NB4 (cell line): ENCODE measurements around the gene CEP170B.

Experiments
- DNase-seq: peaks from one replicate; pipeline ENCODE4 v3.0.0; 2010; ENCODE audit warnings: low read depth
- H3K4me3 ChIP-seq: one replicate; pipeline ENCODE4 v1.5.1; 2011; ENCODE audit warnings: mild to moderate bottlenecking, low read depth, low read length, moderate library complexity
- MYC ChIP-seq: IDR thresholded peaks from 2 replicates; pipeline ENCODE4 v1.6.1; 2011; ENCODE audit warnings: low read depth, low read length
- POLR2A ChIP-seq: IDR thresholded peaks from 2 replicates; pipeline ENCODE4 v1.6.1; 2011; ENCODE audit warnings: mild to moderate bottlenecking; ENCODE audit not compliant: insufficient read length; ENCODE audit errors: extremely low read depth
- TF ChIP-seq, protein P1 (sequence below): IDR thresholded peaks from one replicate; pipeline ENCODE4 v1.5.1; 2012; ENCODE audit warnings: low read depth, low read length
- TF ChIP-seq, protein P2 (sequence below): IDR thresholded peaks from 2 replicates; pipeline ENCODE4 v1.6.1; 2011; ENCODE audit warnings: low read depth, low read length

CEP170B gene

DNA sequence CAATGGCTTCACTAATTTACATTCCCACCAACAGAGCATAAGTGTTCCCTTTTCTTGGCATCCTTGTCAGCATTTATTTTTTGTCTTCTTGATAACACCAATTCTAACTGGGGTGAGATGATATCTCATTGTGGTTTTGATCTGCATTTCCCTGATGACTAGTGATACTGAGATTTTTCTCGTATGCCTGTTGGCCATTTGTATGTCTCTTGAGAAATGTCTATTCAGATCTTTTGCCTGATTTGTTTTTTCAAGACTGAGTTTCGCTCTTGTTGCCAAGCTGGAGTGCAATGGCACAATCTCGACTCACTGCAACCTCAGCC, 54.9 kb downstream of the CEP170B start:
- DNase-seq, result no peak
- TF ChIP-seq MYC (no peak), POLR2A (no peak)
- TF ChIP-seq, protein P1, sequence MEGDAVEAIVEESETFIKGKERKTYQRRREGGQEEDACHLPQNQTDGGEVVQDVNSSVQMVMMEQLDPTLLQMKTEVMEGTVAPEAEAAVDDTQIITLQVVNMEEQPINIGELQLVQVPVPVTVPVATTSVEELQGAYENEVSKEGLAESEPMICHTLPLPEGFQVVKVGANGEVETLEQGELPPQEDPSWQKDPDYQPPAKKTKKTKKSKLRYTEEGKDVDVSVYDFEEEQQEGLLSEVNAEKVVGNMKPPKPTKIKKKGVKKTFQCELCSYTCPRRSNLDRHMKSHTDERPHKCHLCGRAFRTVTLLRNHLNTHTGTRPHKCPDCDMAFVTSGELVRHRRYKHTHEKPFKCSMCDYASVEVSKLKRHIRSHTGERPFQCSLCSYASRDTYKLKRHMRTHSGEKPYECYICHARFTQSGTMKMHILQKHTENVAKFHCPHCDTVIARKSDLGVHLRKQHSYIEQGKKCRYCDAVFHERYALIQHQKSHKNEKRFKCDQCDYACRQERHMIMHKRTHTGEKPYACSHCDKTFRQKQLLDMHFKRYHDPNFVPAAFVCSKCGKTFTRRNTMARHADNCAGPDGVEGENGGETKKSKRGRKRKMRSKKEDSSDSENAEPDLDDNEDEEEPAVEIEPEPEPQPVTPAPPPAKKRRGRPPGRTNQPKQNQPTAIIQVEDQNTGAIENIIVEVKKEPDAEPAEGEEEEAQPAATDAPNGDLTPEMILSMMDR, result no peak
- no peak overlapping the region for H3K4me3 ChIP-seq

DNA sequence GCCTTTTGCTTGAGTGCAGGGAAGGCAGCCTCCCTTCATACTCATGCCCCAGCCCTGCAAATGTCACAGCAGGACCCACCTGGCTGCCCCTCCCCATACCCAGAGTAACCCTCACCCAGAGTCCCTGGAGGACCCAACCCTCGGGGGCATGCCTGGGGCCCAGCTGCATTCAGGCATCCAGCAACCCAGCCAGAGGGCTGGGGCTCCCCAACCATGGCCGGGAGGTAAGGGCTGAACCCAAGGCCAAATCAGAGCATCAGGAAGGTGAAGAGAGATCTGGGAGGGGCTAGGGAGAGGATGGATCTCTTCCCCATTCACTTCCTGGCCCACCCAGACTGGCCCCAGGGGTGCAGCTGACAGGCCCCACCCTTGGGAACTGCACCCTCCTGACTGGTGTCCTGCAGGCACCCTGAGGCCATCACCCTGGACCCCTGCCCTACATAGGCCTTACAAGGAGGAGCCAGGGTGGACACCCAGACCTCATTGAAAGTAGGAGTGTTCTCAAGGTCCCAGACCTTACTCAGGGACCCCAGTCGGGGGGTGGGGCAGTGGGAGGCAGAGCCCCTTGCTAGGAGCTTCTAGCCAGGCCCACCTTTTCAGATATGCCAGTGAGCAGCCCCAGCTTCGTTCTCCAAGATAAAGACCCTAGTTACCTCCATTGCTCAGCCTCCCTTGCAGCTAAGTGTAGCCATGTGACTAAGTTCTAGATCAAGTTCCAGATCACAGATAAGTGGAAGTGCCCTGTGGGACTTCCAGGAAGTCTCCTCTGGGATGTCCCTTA, 58.8 kb downstream of the CEP170B start:
- no peak overlapping the region for H3K4me3 ChIP-seq
- TF ChIP-seq, protein P2, sequence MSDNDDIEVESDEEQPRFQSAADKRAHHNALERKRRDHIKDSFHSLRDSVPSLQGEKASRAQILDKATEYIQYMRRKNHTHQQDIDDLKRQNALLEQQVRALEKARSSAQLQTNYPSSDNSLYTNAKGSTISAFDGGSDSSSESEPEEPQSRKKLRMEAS, result no peak
- TF ChIP-seq, protein P1, result no peak
- TF ChIP-seq MYC, result no peak
- TF ChIP-seq POLR2A, result no peak
- no peak for DNase-seq

DNA sequence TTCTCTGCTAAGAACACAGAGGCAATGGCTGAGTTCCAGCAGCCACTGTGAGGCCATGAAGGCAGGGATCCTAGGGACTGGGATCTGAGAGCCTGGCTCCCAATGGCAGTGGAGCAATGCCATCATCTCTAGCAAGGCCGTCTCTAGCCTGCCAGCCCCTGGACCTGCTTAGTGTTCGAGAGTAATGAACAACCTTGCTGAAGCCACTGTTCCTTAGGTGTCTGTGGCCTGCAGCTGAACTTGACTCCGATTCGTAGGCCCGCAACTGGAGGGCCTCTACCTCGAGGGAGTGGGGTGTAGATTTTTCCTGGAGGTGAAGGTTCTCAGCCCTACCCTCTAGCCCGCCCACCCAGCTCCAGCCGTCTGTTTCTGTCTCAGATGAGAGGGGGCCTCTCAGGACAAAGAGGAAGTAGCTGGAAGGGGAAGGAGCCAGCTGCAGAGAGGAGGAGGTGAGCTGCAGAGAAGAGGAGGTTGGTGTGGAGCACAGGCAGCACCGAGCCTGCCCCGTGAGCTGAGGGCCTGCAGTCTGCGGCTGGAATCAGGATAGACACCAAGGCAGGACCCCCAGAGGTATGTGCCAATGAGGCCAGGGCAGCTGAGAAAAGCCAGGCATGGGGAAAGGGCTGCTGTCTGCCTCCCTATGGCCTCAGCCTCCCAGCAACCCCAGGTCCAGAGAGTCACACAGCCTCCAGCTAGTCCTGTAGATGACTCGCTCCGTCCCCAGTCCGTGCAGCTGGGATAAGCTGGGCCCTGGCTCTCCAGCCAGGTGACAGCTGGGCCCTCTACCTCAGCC, 59.5 kb downstream of the CEP170B start, which contains the start of gene PLD4:
PLD4 (plus strand) TSS at position 459 of the 793 bp plus-strand sequence. CDS start 2,262 bp downstream, outside the sequence.
- TF ChIP-seq, protein P2, result no peak
- TF ChIP-seq, protein P1, result no peak
- TF ChIP-seq MYC (no peak), POLR2A (no peak)
- H3K4me3 ChIP-seq, result no peak within 1 kb of the TSS
- DNase-seq, result peak; percentile 81

DNA sequence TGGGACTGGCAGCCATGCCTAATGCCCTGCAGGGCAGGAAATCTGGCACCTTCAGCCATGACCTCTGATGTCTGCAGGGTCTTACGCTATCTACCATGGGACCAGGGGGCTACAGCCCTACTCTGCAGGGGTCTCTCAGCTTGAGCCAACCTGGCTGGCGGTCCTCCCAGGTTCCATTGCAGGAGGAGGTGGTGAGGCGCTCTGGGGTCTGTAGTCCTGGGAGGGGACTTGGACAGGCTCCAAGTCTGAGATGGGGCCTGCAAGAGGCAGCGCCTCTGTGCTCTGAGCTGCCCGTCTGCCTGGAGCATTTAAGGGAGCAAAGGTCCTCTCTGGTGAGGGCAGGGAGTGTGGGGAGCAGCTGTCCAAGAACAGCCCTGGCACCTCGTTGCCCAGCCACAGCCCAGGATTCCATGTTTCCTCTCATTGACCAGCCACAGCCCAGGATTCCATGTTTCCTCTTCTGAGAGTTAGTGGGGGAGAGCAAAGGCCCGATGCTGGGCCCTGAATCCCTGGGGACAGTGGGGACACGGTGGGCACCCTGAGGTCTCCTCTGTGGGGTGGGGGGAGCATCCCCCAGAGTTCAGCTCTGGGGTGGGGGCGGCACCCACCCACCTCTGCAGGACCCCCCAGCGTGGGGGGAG, 60.3 kb downstream of the CEP170B start:
- H3K4me3 ChIP-seq, result no peak overlapping the region
- TF ChIP-seq, protein P1, result no peak
- TF ChIP-seq, protein P2, result no peak
- no peak for TF ChIP-seq MYC
- TF ChIP-seq POLR2A, result no peak
- DNase-seq, result no peak

DNA sequence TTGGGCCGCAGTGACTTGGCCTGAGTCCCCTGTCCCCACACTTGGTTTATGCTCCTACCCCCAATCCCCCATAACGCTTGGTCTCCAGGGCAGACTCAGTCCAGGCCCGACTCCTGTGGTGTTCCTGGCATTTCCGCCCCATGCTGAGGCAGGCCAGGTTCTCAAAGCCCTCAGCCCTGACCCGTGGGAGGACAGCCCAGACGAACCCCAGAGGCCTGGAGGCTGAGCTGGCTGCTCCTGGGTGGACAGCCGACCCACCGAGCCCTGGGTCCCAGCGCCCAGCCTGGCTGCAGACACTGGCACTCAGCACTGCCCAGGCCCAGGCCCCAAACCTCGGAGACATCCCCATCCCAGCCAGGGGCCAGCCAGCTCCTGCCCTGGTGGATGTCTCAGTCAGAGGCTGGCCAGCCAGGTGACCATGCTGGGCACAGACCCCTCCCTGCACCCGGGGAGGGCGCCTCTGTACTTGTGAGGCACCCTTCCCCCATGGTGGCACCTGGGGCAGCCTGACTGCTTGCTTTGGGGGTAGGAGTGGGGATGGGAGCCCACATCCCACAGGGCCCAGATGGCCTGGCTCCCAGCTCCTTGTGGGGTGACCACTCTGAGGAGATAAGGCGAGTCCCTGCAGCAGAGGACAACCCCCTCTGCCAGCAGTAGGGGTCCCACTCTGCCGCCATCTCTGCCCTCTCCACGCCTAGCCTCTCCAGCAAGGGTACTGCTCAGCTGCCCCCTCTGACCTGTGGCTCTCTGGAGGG, 61.0 kb downstream of the CEP170B start:
- TF ChIP-seq POLR2A, result no peak
- TF ChIP-seq MYC, result no peak
- TF ChIP-seq, protein P1, result no peak
- TF ChIP-seq, protein P2, result no peak
- no peak for DNase-seq
- H3K4me3 ChIP-seq, result no peak overlapping the region
